ENCODE data around the gene FIGN. TPM values are rescaled to one million over a fixed set of nuclear protein-coding genes. Genes with fewer than 3 reads are reported as not detected.

The FIGN gene
- total and polyA plus RNA-seq, 2 donors (not counting 1 experiment from before 2014, with no cell fraction given): not detected

- Histone ChIP-seq H3K9me3 (ENCODE audit: control extremely low read depth in 1 of 3, control insufficient read depth in 2 of 3, insufficient read depth in 1 of 3, low read length in 2 of 3) (no peaks in the 10 kb centered on the region), H3K27me3 (replicated peaks in 1 of 4; ENCODE audit: control extremely low read depth in 1 of 4, control insufficient read depth in 3 of 4, insufficient read depth in 4 of 4, low read length in 3 of 4) (no peaks in the 10 kb centered on the region), H3K79me2 (ENCODE audit: control insufficient read depth, insufficient read depth, low read length) (no peaks in the 10 kb centered on the region), H3K4me3 (ENCODE audit: control extremely low read depth in 1 of 5, extremely low read depth in 1 of 5, insufficient read depth in 1 of 5, low read depth in 2 of 5, low read length in 4 of 5) (no peak overlapping the region), H3K4me2 (replicated peaks; ENCODE audit: low read depth, low read length, poor library complexity, severe bottlenecking) (no peak overlapping the region), H4K20me1 (ENCODE audit: control insufficient read depth, insufficient read depth, low read length, poor library complexity, severe bottlenecking) (no peaks in the 10 kb centered on the region), H2AFZ (ENCODE audit: insufficient read depth, low read depth, low read length, poor library complexity, severe bottlenecking) (no peak overlapping the region), H3K4me1 (ENCODE audit: control insufficient read depth in 2 of 2, insufficient read depth in 2 of 2, low read length in 2 of 2) (no peaks in the 10 kb centered on the region), H3K9ac (ENCODE audit: low read length) (no peak overlapping the region), H3K27ac (ENCODE audit: low read length in 2 of 2) (no peak overlapping the region), H3K36me3 (replicated peaks in 1 of 2; ENCODE audit: control extremely low read depth in 1 of 2, control insufficient read depth in 1 of 2, extremely low read depth in 1 of 2, insufficient read depth in 2 of 2, low read length in 1 of 2) (no peaks in the 10 kb centered on the region)
- H3K27ac Mint-ChIP-seq: no peak overlapping the region
- CTCF ChIA-PET: no interaction called here
- no peaks in the 10 kb centered on the region for H3K27me3 Mint-ChIP-seq
- 93% methylated on average over 3 of the region's 8 CpGs for WGBS (ENCODE audit: insufficient coverage)
- DNase-seq (no peak), ATAC-seq (ENCODE audit: low read depth) (no peak)
- H3K4me1 Mint-ChIP-seq: no peaks in the 10 kb centered on the region
- intact Hi-C loops (cut with micrococcal nuclease): no loop called here
- no peak for TF ChIP-seq CTCF (IDR thresholded peaks at IDR 0.05)
- no peak for TF ChIP-seq EZH2 (IDR thresholded peaks at IDR 0.05; ENCODE audit: borderline replicate concordance, insufficient read depth, low read depth, low read length, poor library complexity, severe bottlenecking)
- no peaks in the 10 kb centered on the region for H3K9me3 Mint-ChIP-seq (ENCODE audit: insufficient read depth)
- POLR2A ChIA-PET: no interaction called here
- H3K4me3 Mint-ChIP-seq: no peak overlapping the region
Observed at GRCh38 chr2:163715199-163715598, 20.6 kb downstream of the FIGN start.

- TF ChIP-seq CTCF (IDR thresholded peaks at IDR 0.05) (no peak), EZH2 (IDR thresholded peaks at IDR 0.05; ENCODE audit: borderline replicate concordance, insufficient read depth, low read depth, low read length, poor library complexity, severe bottlenecking) (no peak)
- Mint-ChIP-seq H3K27me3 (no peaks in the 10 kb centered on the region), H3K27ac (no peak overlapping the region), H3K9me3 (ENCODE audit: insufficient read depth) (no peaks in the 10 kb centered on the region), H3K4me1 (no peaks in the 10 kb centered on the region), H3K4me3 (no peak overlapping the region)
- no peaks in the 10 kb centered on the region for H3K27me3 ChIP-seq (replicated peaks in 1 of 4; ENCODE audit: control extremely low read depth in 1 of 4, control insufficient read depth in 3 of 4, insufficient read depth in 4 of 4, low read length in 3 of 4)
- no peaks in the 10 kb centered on the region for H3K36me3 ChIP-seq (replicated peaks in 1 of 2; ENCODE audit: control extremely low read depth in 1 of 2, control insufficient read depth in 1 of 2, extremely low read depth in 1 of 2, insufficient read depth in 2 of 2, low read length in 1 of 2)
- no peaks in the 10 kb centered on the region for H3K9me3 ChIP-seq (ENCODE audit: control extremely low read depth in 1 of 3, control insufficient read depth in 2 of 3, insufficient read depth in 1 of 3, low read length in 2 of 3)
- DNase-seq: no peak
- ATAC-seq (ENCODE audit: low read depth): no peak
- no peak overlapping the region for H3K9ac ChIP-seq (ENCODE audit: low read length)
- 80% methylated on average over 6 of the region's 7 CpGs for WGBS (ENCODE audit: insufficient coverage)
- no peaks in the 10 kb centered on the region for H3K79me2 ChIP-seq (ENCODE audit: control insufficient read depth, insufficient read depth, low read length)
- CTCF ChIA-PET: no interaction called here
- POLR2A ChIA-PET: no interaction called here
- H3K4me3 ChIP-seq (ENCODE audit: control extremely low read depth in 1 of 5, extremely low read depth in 1 of 5, insufficient read depth in 1 of 5, low read depth in 2 of 5, low read length in 4 of 5): no peak overlapping the region
- no peak overlapping the region for H3K27ac ChIP-seq (ENCODE audit: low read length in 2 of 2)
- no peak overlapping the region for H2AFZ ChIP-seq (ENCODE audit: insufficient read depth, low read depth, low read length, poor library complexity, severe bottlenecking)
- H4K20me1 ChIP-seq (ENCODE audit: control insufficient read depth, insufficient read depth, low read length, poor library complexity, severe bottlenecking): no peaks in the 10 kb centered on the region
- intact Hi-C loops (cut with micrococcal nuclease): no loop called here
- no peaks in the 10 kb centered on the region for H3K4me1 ChIP-seq (ENCODE audit: control insufficient read depth in 2 of 2, insufficient read depth in 2 of 2, low read length in 2 of 2)
- H3K4me2 ChIP-seq (replicated peaks; ENCODE audit: low read depth, low read length, poor library complexity, severe bottlenecking): no peak overlapping the region
Observed at GRCh38 chr2:163713534-163714311, 22.1 kb downstream of the FIGN start.
